Activated CD4-positive, alpha-beta T cell treated with anti-CD3 and anti-CD28 coated beads, Interleukin-2, amount 10 ng/mL, durations not matched to agents 7 days and 5 days (primary cell): ENCODE data around the gene LRBA. TPM values are rescaled to one million over a fixed set of nuclear protein-coding genes. Genes with fewer than 3 reads are reported as not detected.

Experiments used
- CTCF ChIA-PET: fragments of 350-600 bp; sonication (Branson Sonifier 250); formaldehyde crosslinking; loops from one replicate; lab custom pipeline; 2021; ENCODE audit warnings: antibody characterized with exemption; lab: Charles Lee
- POLR2A ChIA-PET: fragments of 350-600 bp; sonication (Branson Sonifier 250); formaldehyde crosslinking; loops from one replicate; lab custom pipeline; 2021; ENCODE audit warnings: antibody characterized with exemption; lab: Charles Lee
- DNase-seq: peaks from one replicate; pipeline ENCODE4 v3.0.0-alpha.2; 2020
- H3K27ac Mint-ChIP-seq: one replicate; pipeline ENCODE4 v1.8.0; 2021; ENCODE audit warnings: mild to moderate bottlenecking, moderate library complexity, mixed read lengths
- H3K27me3 Mint-ChIP-seq: one replicate; pipeline ENCODE4 v1.8.0; 2021; ENCODE audit warnings: mixed read lengths
- H3K36me3 Mint-ChIP-seq: one replicate; pipeline ENCODE4 v1.8.0; 2021; ENCODE audit warnings: low read depth, mixed read lengths
- H3K4me1 Mint-ChIP-seq: one replicate; pipeline ENCODE4 v1.8.0; 2021; ENCODE audit warnings: mixed read lengths
- H3K4me3 Mint-ChIP-seq: one replicate; pipeline ENCODE4 v1.8.0; 2021; ENCODE audit warnings: mild to moderate bottlenecking, moderate library complexity, mixed read lengths
- H3K9me3 Mint-ChIP-seq: one replicate; pipeline ENCODE4 v1.8.0; 2021; ENCODE audit warnings: mixed read lengths
- total RNA-seq, 2 experiments: library from RNA; stranded (reverse); gene quantifications; one replicate each; pipeline ENCODE4 v1.2.3, GENCODE V29; 2021

The LRBA gene
- total RNA-seq, 2 experiments from 2014 or later = 44.7 to 49.6 TPM

- Mint-ChIP-seq H3K4me3 (no peak overlapping the region), H3K27ac (no peak overlapping the region), H3K9me3 (no peaks in the 10 kb centered on the region), H3K27me3 (no peaks in the 10 kb centered on the region), H3K36me3 (no peaks in the 10 kb centered on the region), H3K4me1 (peaks cover 12% of the 10 kb centered on the region)
- CTCF ChIA-PET = interaction anchor here (0.5 kb wide), 1 partner anchor 523 kb away, joined by 3 read pairs; no protein-coding TSS in a partner anchor
- no peak for DNase-seq
- POLR2A ChIA-PET = no interaction called here
Measured at GRCh38 chr4:150363721-150364688, 651.1 kb downstream of the LRBA start.

DNA sequence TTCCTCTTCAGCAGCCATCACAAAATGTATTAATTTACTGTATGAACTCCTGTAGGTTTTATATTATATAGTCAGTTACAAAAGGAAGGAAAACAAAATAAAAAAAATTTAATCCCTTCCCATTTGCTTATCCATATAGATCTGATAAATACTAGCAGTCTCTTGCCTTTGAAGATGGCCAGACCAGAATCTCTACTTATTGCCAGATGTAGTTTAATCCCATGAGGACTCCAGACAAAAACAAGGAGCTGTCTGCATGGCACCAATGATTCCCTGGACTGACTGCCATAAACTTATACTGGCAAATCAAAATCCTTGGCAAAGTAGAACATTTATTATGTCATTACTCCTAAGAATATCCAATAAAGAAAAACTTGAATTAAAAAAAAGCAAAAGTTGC lies 656.4 kb downstream of the LRBA start:
- Mint-ChIP-seq H3K27me3 (no peaks in the 10 kb centered on the region), H3K4me3 (no peak overlapping the region), H3K36me3 (no peaks in the 10 kb centered on the region), H3K4me1 (no peaks in the 10 kb centered on the region), H3K27ac (no peak overlapping the region), H3K9me3 (no peaks in the 10 kb centered on the region)
- ChIA-PET CTCF (no interaction called here), POLR2A (no interaction called here)
- no peak for DNase-seq

- Mint-ChIP-seq H3K27me3 (no peaks in the 10 kb centered on the region), H3K4me3 (no peak overlapping the region), H3K27ac (no peak overlapping the region), H3K4me1 (no peaks in the 10 kb centered on the region), H3K9me3 (no peaks in the 10 kb centered on the region), H3K36me3 (no peaks in the 10 kb centered on the region)
- ChIA-PET CTCF (no interaction called here), POLR2A (no interaction called here)
- DNase-seq = no peak
Measured at GRCh38 chr4:150357829-150358228, 657.3 kb downstream of the LRBA start.

DNA sequence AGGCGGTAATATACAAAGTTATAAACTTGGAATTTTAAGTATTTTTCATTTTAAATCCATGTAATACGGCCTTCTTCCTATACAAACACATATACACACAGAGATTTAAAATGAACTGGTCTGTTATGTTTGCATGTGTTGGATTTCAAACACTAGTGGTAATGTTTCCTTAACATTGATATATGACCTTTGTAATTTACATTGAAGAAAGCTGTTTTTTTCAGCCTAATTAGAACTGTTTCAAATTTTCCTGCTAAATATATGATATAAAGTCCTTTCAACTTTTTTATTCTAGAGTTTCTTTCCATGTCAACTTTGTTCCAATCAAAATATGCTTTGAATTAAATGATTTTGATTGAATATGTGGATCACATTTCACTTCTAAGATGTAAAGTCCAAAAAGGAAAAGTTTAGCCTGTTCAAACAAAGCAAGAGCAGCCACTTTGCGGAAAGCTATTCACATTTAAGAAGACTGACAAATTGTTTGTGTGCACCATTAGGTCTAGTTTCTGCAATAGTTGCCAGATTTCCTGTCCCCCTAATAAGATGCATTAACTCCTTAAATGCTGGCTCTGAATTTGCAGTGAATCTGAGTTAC lies 659.1 kb downstream of the LRBA start:
- Mint-ChIP-seq H3K9me3 (no peaks in the 10 kb centered on the region), H3K4me1 (no peaks in the 10 kb centered on the region), H3K4me3 (no peak overlapping the region), H3K36me3 (no peaks in the 10 kb centered on the region), H3K27ac (no peak overlapping the region), H3K27me3 (no peaks in the 10 kb centered on the region)
- no peak for DNase-seq
- ChIA-PET POLR2A (no interaction called here), CTCF (no interaction called here)

- Mint-ChIP-seq H3K27ac (no peak overlapping the region), H3K4me1 (no peaks in the 10 kb centered on the region), H3K4me3 (no peak overlapping the region), H3K27me3 (no peaks in the 10 kb centered on the region), H3K36me3 (no peaks in the 10 kb centered on the region), H3K9me3 (no peaks in the 10 kb centered on the region)
- ChIA-PET POLR2A (no interaction called here), CTCF (no interaction called here)
- DNase-seq = no peak
Measured at GRCh38 chr4:150355418-150355817, 659.7 kb downstream of the LRBA start.

DNA sequence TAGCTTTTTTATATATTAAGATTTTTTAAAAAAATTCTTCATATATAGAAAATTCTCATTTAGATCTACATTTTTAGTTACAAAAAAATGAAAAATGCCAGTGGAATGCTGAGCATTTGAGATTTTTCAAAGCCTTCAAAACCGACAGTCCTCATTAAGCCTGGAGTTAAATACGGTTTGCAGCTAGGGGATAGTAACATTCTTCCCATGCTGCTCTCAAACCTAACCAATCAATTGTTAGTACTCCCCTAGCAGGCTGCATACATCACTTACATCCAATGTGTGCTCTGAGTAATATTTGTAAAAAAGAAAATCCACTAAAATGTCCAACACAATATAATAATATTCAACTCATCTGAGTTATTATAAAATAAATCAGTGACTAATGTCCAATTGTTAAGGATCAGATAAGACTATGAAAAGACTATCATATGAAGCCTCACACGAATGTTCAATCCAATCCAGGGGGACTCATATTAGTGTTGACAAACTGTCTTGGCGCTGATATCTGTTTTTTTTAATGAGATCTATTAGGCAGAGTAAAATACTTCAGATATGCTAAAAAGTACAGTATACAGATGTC lies 660.8 kb downstream of the LRBA start:
- POLR2A ChIA-PET = no interaction called here
- CTCF ChIA-PET = no interaction called here
- H3K27ac Mint-ChIP-seq = no peak overlapping the region
- DNase-seq = no peak
- H3K4me3 Mint-ChIP-seq = no peak overlapping the region
- no peaks in the 10 kb centered on the region for H3K9me3 Mint-ChIP-seq
- peaks cover 2% of the 10 kb centered on the region for H3K36me3 Mint-ChIP-seq
- peaks cover 4% of the 10 kb centered on the region for H3K4me1 Mint-ChIP-seq
- no peaks in the 10 kb centered on the region for H3K27me3 Mint-ChIP-seq

- no peak for DNase-seq
- ChIA-PET POLR2A (no interaction called here), CTCF (no interaction called here)
- peaks cover 14% of the 10 kb centered on the region for H3K36me3 Mint-ChIP-seq
- H3K4me3 Mint-ChIP-seq = no peak overlapping the region
- H3K4me1 Mint-ChIP-seq = peaks cover 4% of the 10 kb centered on the region
- H3K9me3 Mint-ChIP-seq = no peaks in the 10 kb centered on the region
- no peak overlapping the region for H3K27ac Mint-ChIP-seq
- no peaks in the 10 kb centered on the region for H3K27me3 Mint-ChIP-seq
Measured at GRCh38 chr4:150348079-150348478, 667.0 kb downstream of the LRBA start.

- H3K9me3 Mint-ChIP-seq = no peaks in the 10 kb centered on the region
- H3K36me3 Mint-ChIP-seq = peaks cover 14% of the 10 kb centered on the region
- no peak for DNase-seq
- no peak overlapping the region for H3K27ac Mint-ChIP-seq
- H3K4me3 Mint-ChIP-seq = no peak overlapping the region
- ChIA-PET POLR2A (no interaction called here), CTCF (no interaction called here)
- H3K27me3 Mint-ChIP-seq = no peaks in the 10 kb centered on the region
- H3K4me1 Mint-ChIP-seq = peaks cover 4% of the 10 kb centered on the region
Measured at GRCh38 chr4:150345207-150345744, 669.8 kb downstream of the LRBA start.

DNA sequence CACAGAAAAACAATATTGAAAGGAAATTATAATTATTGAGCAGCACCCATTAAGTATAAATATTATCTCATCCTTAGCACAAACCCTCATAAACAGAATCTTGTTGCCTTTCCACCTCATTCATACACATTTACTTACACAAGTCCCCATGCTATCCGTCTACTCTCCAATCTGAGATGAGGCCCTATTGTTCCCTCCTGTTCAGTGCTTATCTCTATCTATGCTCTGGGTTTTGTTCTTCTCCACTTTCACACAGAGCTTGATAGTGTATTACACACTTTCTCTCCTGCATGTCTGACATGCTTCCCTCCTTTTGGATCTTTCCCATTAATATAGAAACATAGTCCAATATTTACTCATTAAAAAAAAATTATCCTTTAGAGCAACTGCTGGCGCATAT lies 671.3 kb downstream of the LRBA start:
- Mint-ChIP-seq H3K27me3 (no peaks in the 10 kb centered on the region), H3K36me3 (peaks cover 10% of the 10 kb centered on the region), H3K27ac (no peak overlapping the region), H3K4me1 (no peaks in the 10 kb centered on the region), H3K9me3 (no peaks in the 10 kb centered on the region), H3K4me3 (no peak overlapping the region)
- no peak for DNase-seq
- ChIA-PET CTCF (interaction anchor here (1.5 kb wide), 1 partner anchor 29 kb away, joined by 3 read pairs; no protein-coding TSS in a partner anchor), POLR2A (no interaction called here)

DNA sequence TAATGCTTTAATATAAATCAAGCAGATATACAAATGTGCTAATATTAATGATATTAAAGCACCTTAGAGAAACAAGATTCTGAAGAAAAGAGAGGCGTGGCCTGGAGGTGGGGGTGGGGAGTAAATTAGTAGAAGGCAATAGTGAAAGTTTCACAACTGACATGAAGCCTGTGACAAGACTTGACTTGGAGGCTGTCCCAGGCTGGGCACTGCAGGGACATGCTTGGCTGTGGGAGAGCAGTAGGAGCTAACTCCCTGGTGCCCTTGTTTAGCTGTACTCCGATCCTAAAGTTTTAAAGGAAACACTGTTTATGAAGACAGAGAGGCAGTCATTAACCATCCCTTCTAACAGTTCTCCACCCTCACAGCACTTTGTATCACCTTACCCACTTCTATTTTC lies 672.1 kb downstream of the LRBA start:
- POLR2A ChIA-PET = no interaction called here
- Mint-ChIP-seq H3K4me3 (no peak overlapping the region), H3K27me3 (no peaks in the 10 kb centered on the region), H3K27ac (no peak overlapping the region), H3K4me1 (no peaks in the 10 kb centered on the region), H3K9me3 (no peaks in the 10 kb centered on the region), H3K36me3 (peaks cover 4% of the 10 kb centered on the region)
- CTCF ChIA-PET = interaction anchor here (1.5 kb wide), 1 partner anchor 29 kb away, joined by 3 read pairs; no protein-coding TSS in a partner anchor
- DNase-seq = no peak

- Mint-ChIP-seq H3K9me3 (no peaks in the 10 kb centered on the region), H3K27ac (no peak overlapping the region), H3K4me3 (no peak overlapping the region), H3K36me3 (no peaks in the 10 kb centered on the region), H3K4me1 (no peaks in the 10 kb centered on the region), H3K27me3 (no peaks in the 10 kb centered on the region)
- CTCF ChIA-PET = no interaction called here
- POLR2A ChIA-PET = no interaction called here
- no peak for DNase-seq
Measured at GRCh38 chr4:150337734-150338133, 677.4 kb downstream of the LRBA start.

DNA sequence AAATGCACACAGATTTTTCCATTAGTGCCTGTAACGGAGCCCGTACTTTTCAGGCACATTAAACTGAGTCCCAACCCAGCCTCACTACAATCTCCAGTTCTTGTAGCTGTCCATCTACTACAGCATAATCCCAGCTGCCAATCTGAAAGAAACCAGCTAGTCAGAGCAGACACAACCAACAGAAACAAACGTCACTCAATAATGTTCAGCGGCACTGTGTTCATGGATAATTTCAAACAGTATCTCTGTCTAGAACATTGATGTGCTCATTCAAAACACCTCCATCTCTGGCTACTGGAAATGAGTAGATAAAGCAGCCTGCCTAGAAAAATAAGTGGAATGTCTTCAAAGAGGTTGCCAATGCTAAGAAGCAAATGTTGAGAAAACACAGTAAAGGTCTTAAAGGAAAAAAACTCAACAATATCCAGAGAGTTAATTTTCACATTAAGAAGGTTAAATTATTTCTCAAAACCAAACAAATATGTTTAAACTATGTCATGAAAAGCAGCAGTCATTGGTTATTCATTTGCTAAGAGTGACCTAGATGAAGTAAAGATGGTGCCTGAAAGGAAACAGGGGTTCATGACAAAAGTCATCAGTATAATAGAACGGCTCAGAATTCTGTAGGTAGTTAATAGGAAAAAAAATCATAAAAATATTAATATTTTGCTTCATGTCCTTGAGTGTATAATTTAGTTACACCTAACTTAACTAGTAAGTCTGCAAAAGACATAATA lies 678.2 kb downstream of the LRBA start:
- Mint-ChIP-seq H3K36me3 (no peaks in the 10 kb centered on the region), H3K4me1 (no peaks in the 10 kb centered on the region), H3K27me3 (no peaks in the 10 kb centered on the region), H3K27ac (no peak overlapping the region), H3K4me3 (no peak overlapping the region), H3K9me3 (no peaks in the 10 kb centered on the region)
- no peak for DNase-seq
- ChIA-PET CTCF (no interaction called here), POLR2A (no interaction called here)
